Stimulated activated CD4-positive, alpha-beta T cell treated with anti-CD3 and anti-CD28 coated beads, Interleukin-4, amount 100 ng/mL, for 4 hours (primary cell): ENCODE results near the gene GSTA1.
"Not testable (repeated sequence)": the region's sequence is repeated elsewhere in the genome, so short reads cannot be mapped to it uniquely, and the experiment has no call there.

Source experiments
- DNase-seq, 2 experiments: peaks; one replicate each; pipeline ENCODE4 v3.0.0-alpha.2; 2020

The GSTA1 gene

GRCh38 chr6:52753137-52753536 is 50.5 kb downstream of the GSTA1 start:
- not testable (repeated sequence) for DNase-seq

GRCh38 chr6:52752310-52752709 is 51.3 kb downstream of the GSTA1 start:
- DNase-seq = no peak

- DNase-seq = no peak
Observed at GRCh38 chr6:52749556-52750152, 54.0 kb downstream of the GSTA1 start.

GRCh38 chr6:52747301-52747700 is 56.3 kb downstream of the GSTA1 start:
- not testable (repeated sequence) for DNase-seq

GRCh38 chr6:52746213-52746612 is 57.4 kb downstream of the GSTA1 start:
- no peak for DNase-seq

- DNase-seq = no peak
Observed at GRCh38 chr6:52745764-52746201, 57.8 kb downstream of the GSTA1 start.

- no peak for DNase-seq
Observed at GRCh38 chr6:52741872-52742271, 61.7 kb downstream of the GSTA1 start.
